ENCODE measurements around the gene CFTR.
"Not testable (repeated sequence)": the region's sequence is repeated elsewhere in the genome, so short reads cannot be mapped to it uniquely, and the experiment has no call there.

Gene CFTR

DNA sequence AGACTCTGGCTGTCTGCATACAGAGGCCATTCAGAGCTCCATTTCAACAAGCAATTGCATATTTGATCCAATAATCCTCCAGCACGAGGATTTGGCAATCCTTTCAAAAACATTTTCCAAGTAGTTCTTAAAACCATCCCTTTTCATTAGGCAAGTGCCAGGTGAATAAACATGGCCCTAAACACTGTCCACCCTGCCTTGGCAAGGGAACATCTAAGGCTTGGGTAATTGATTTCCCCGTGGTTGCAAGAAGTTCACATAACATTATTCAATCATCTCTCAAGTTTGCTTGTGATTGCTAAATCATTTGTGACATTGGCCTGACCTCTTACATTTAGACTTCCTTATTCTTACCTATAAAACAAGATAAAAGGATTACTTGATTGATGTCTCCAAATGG is 218.2 kb downstream of the CFTR start:
- no peak for DNase-seq

DNA sequence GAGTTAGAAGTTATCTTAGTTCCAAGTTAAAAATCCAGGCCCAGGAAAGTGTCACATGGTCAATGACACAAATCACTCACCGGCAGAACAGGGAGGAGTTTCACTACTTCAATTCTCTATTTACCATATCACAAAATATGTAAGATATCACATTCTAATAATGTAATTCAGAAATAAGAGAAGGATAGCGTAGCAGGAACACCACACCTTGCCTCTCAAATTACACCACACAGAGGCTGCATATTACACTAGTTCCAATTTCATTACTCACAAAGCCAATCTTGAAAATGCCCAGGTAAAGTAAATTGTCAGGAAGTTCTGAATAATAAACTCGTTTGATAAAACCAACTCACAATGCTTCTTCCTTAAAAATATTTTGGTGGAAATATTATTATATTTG is 224.2 kb downstream of the CFTR start:
- DNase-seq, result no peak

DNA sequence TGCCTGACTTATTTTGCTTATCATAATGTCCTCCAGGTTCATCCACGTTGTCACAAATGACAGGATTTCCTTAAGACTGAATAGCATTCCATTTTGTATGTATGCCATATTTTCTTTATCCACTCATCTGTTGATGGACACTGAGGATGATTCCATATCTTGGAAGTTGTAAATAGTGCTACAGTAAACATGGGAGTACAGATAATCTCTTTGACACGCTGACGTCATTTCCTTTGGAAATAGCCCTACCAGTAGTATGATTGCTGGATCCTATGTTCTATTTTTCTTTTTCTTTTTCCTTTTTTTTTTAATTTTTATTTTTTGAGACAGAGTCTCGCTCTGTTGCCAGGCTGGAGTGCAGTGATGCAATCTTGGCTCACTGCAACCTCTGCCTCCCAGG is 225.8 kb downstream of the CFTR start:
- DNase-seq, result no peak

DNA sequence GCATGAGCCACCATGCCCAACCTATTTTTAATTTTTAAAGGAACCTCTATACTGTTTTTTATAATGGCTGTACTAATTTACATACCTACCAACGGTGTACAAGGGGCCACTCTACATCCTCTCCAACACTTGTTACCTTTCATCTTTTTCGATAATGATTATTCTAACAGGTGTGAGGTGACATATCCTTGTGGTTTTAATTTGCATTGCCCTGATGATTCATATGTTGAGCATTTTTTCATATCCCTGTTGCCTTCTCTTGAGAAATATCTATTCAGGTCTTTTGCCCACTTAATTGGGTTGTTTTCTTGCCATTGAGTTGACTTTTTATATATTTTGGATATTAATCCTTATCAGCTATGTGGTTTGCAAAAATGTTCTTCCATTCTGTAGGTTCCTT is 226.4 kb downstream of the CFTR start:
- DNase-seq, result no peak

DNA sequence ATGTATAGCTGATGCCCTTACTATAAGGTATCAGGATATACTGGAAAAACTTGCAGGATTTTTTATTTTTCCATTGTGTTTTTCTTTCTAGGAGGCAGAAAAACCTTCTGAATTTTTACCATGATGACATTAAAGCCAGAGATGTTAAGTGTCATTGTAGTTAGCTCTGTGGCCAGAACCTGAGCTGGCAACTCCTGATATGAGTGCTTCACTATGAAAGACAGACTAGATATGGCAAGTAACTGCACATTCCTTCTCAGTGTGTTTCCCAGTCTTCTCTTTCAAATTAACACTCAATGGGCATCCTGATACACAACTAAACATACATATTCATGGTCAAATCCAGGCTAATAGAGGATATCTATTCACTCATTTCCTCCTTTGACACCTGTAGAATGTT is 227.3 kb downstream of the CFTR start:
- DNase-seq, result no peak

DNA sequence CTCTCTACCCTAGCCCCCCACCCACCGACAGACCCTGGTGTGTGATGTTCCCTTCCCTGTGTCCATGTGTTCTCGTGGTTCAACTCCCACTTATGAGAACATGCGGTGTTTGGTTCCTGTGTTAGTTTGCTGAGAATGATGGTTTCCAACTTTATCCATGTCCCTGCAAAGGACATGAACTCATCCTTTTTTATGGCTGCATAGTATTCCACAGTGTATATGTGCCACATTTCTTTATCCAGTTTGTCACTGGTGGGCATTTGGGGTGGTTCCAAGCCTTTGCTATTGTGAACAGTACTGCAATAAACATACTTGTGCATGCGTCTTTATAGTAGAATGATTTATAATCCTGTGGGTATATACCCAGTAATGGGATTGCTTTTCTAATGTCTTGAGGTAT is 228.3 kb downstream of the CFTR start:
- DNase-seq, result not testable (repeated sequence)

DNA sequence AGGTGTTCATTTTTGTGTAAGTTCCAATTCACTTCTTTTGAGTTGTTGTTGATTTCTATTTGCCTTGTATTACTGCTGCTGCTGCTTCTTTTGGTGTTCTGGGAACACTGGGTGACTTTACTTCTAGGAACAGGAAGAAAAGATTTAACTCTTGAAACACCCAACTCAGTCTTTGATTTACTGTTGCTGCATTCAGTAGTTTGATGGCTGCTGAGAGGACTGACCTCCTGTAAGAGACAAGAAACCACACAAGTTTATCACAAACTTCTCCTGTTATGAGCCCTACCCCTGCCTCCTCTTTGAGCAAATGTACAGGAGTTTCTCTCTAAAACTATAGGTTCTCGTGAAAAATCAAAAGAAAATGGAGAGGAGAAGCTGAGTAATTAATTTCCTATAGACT is 231.7 kb downstream of the CFTR start:
- DNase-seq, result no peak

DNA sequence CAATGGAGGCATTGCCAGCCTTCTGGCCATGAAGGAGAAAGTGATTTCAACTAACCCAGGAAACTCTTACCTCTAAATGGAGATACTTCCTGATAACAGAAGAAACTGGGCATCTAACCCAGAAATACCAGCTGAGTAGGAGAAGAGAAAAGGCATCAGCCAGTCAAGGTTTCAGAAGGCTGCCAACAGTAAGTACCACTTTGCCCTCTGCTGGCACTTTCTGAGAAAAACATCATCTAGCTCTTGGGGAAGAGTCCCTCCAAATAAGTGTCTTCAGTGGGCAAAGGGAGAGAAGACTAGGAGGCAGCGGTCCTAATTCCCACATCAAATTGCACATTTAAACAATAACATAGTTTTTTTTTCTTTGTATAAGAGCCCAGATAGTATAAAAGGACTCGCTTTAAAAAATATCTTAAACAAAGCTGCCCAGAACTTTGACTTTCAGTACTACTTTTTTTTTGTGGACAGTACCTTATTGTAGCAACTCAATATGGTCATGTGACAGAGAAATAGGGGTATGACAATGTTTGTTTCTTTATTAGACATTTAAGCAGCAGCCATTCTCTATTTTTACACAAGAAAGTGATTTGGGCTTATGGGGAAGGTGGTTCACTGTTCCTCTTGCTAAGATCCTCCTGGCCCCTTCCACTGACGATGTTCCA is 236.1 kb downstream of the CFTR start:
- DNase-seq, result no peak

DNA sequence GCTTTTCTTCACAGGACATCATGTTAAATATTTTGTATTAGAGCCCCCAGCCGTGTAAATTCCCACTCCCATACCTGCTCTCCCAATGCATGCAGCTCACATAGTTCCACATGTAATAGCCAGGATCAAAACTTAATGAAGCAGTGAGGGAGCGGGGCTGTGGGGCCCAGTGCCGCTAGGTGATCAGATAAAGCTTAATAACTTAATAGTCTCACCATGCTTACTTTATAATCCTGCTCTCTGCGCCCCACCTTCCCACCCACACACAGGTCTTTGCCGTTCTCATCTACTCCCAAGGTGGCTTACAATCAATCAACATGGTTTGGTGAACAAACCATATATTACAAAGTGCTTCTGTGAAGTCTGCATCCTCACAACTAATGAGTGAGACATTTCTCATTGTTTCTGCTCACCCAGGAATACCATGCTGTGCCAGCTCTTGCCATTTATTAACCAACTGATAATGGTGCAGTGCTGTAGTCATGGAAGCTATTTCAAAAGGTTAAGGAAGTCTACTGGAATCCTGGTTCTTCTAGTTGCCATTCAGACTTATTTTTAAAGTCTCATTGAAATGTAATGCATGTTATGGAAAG is 237.0 kb downstream of the CFTR start:
- no peak for DNase-seq

DNA sequence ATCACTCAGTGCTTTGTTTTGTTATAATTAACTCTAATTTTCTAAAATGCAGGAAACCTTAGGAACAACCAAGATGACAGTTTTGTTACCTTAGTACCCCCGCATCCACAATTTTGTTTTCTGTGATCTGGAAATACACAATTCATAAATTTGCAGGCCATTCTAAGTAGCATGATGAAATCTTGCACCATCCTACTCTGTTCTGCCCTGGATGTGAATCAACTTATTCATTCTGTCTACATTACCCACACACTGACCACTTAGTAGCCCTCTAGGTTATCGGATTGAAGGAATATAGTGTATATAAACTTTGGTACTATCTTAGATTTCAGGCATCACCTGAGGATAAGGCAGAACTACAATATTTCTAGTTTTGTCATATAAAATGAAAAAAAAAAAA is 237.5 kb downstream of the CFTR start:
- no peak for DNase-seq
